H1 (cell line): ENCODE results near the gene ZNF667. TPM values are rescaled to one million over a fixed set of nuclear protein-coding genes. Genes with fewer than 3 reads are reported as not detected.

Experiments used
- ASH2L ChIP-seq: fragments of 200-600, 300-600 bp; sonication (generic); IDR thresholded peaks from one replicate; pipeline ENCODE4 v1.7.1; 2017; ENCODE audit warnings: low read length
- BACH1 ChIP-seq: IDR thresholded peaks from 2 replicates; pipeline ENCODE4 v1.6.1; 2012; ENCODE audit warnings: low read length, improper control_type of control experiment
- CHD1 ChIP-seq: IDR thresholded peaks from 2 replicates; pipeline ENCODE4 v1.6.1; 2012; ENCODE audit warnings: low read depth, low read length, improper control_type of control experiment
- EGR1 ChIP-seq: IDR thresholded peaks from 2 replicates; pipeline ENCODE4 v1.6.1; 2011; ENCODE audit warnings: low read depth, low read length, borderline replicate concordance
- EZH2 ChIP-seq: fragments of 200-600 bp; sonication (generic); IDR thresholded peaks from 2 replicates; pipeline ENCODE4 v1.7.1; 2012; ENCODE audit warnings: low read depth, mild to moderate bottlenecking, moderate library complexity, low read length, inconsistent platforms; ENCODE audit not compliant: severe bottlenecking
- GABPA ChIP-seq: IDR thresholded peaks from 2 replicates; pipeline ENCODE4 v1.6.1; 2011; ENCODE audit warnings: mild to moderate bottlenecking, low read length, moderate library complexity, borderline replicate concordance; ENCODE audit not compliant: insufficient read depth
- GTF2F1 ChIP-seq: IDR thresholded peaks from 2 replicates; pipeline ENCODE4 v1.6.1; 2012; ENCODE audit warnings: low read depth, low read length, improper control_type of control experiment, borderline replicate concordance
- HDAC6 ChIP-seq: IDR thresholded peaks from one replicate; pipeline ENCODE4 v1.7.1; 2012; ENCODE audit warnings: low read depth, mild to moderate bottlenecking, inconsistent platforms, low read length, moderate library complexity
- KDM1A ChIP-seq: fragments of 200-600, 300-600 bp; sonication (generic); IDR thresholded peaks from 2 replicates; pipeline ENCODE4 v1.7.1; 2016; ENCODE audit warnings: mild to moderate bottlenecking, low read length, borderline replicate concordance
- KDM4A ChIP-seq: IDR thresholded peaks from one replicate; pipeline ENCODE4 v1.7.1; 2012; ENCODE audit warnings: low read depth, mild to moderate bottlenecking, moderate library complexity, low read length, inconsistent platforms; ENCODE audit not compliant: severe bottlenecking
- MAFK ChIP-seq: IDR thresholded peaks from 2 replicates; pipeline ENCODE4 v1.6.1; 2012; ENCODE audit warnings: low read depth, mild to moderate bottlenecking, improper control_type of control experiment, low read length
- POU5F1 ChIP-seq: IDR thresholded peaks from 2 replicates; pipeline ENCODE4 v1.6.1; 2011; ENCODE audit warnings: low read depth, mild to moderate bottlenecking, low read length, moderate library complexity
- RAD21 ChIP-seq, 2 experiments: IDR thresholded peaks in 1 of 2; conservative IDR thresholded peaks in 1 of 2; 2 replicates each; pipeline ENCODE4 v1.6.1; 2011; ENCODE audit warnings: low read depth in 2 of 2, low read length in 2 of 2, improper control_type of control experiment in 1 of 2, inconsistent platforms in 1 of 2, mild to moderate bottlenecking in 1 of 2, moderate library complexity in 1 of 2
- RBBP5 ChIP-seq: IDR thresholded peaks from 2 replicates; pipeline ENCODE4 v1.7.1; 2012; ENCODE audit warnings: low read depth, mild to moderate bottlenecking, inconsistent platforms, low read length, moderate library complexity, borderline replicate concordance
- RXRA ChIP-seq: IDR thresholded peaks from 2 replicates; pipeline ENCODE4 v1.6.1; 2011; ENCODE audit warnings: low read depth, mild to moderate bottlenecking, low read length, moderate library complexity; ENCODE audit not compliant: insufficient read depth
- SIN3A ChIP-seq, 2 experiments: IDR thresholded peaks in 1 of 2; conservative IDR thresholded peaks in 1 of 2; 2 replicates each; pipeline ENCODE4 v1.6.1; 2011 to 2012; ENCODE audit warnings: low read length in 2 of 2, improper control_type of control experiment in 1 of 2, low read depth in 1 of 2, mild to moderate bottlenecking in 1 of 2
- SIX5 ChIP-seq: IDR thresholded peaks from 2 replicates; pipeline ENCODE4 v1.6.1; 2011; ENCODE audit warnings: mild to moderate bottlenecking, low read depth, low read length
- SP2 ChIP-seq: IDR thresholded peaks from 2 replicates; pipeline ENCODE4 v1.6.1; 2012; ENCODE audit warnings: mild to moderate bottlenecking, low read length, inconsistent platforms
- SP4 ChIP-seq: IDR thresholded peaks from 2 replicates; pipeline ENCODE4 v1.6.1; 2012; ENCODE audit warnings: low read length, inconsistent platforms
- TAF7 ChIP-seq: optimal IDR thresholded peaks from 2 replicates; pipeline ENCODE3; 2011; ENCODE audit warnings: low read depth, mild to moderate bottlenecking, inconsistent platforms, low read length, moderate library complexity, borderline replicate concordance
- TBP ChIP-seq: IDR thresholded peaks from 2 replicates; pipeline ENCODE4 v1.6.1; 2011; ENCODE audit warnings: low read depth, low read length, improper control_type of control experiment
- polyA plus RNA-seq, 7 experiments: library from polyadenylated mRNA; depleted of rRNA in 3 of 7; stranded (reverse) in 5 of 7; unstranded in 2 of 7; fragments of >200 nt in 5 of 7; fragments of 200-250 nt in 2 of 7; gene quantifications; 1 replicate in 5 of 7; 2 replicates in 1 of 7; 4 replicates in 1 of 7; pipeline versions ENCODE4 v1.2.1 to v1.2.3, GENCODE V29; 2011 to 2013; ENCODE audit warnings: missing spikeins in 2 of 7, mixed read lengths in 2 of 7
- total RNA-seq: library from RNA; stranded (reverse); fragmentation: NEBNext Ultra II Directional; extraction: Animal tissue kit (Norgen Biotek cat#: 25700); gene quantifications from 2 replicates; pipeline ENCODE4 v1.2.1, GENCODE V29; 2021
- TF ChIP-seq, protein P1 (sequence below): IDR thresholded peaks from 2 replicates; pipeline ENCODE4 v1.6.1; 2012; ENCODE audit warnings: inconsistent platforms
- TF ChIP-seq, protein P2 (sequence below): IDR thresholded peaks from 2 replicates; pipeline ENCODE4 v1.6.1; 2012; ENCODE audit warnings: inconsistent platforms

The ZNF667 gene
- total and polyA plus RNA-seq, 2 of the 8 experiments (the other 6 are each of a cell fraction or from before 2014, with no cell fraction given) = 4.4 to 10.7 TPM

DNA sequence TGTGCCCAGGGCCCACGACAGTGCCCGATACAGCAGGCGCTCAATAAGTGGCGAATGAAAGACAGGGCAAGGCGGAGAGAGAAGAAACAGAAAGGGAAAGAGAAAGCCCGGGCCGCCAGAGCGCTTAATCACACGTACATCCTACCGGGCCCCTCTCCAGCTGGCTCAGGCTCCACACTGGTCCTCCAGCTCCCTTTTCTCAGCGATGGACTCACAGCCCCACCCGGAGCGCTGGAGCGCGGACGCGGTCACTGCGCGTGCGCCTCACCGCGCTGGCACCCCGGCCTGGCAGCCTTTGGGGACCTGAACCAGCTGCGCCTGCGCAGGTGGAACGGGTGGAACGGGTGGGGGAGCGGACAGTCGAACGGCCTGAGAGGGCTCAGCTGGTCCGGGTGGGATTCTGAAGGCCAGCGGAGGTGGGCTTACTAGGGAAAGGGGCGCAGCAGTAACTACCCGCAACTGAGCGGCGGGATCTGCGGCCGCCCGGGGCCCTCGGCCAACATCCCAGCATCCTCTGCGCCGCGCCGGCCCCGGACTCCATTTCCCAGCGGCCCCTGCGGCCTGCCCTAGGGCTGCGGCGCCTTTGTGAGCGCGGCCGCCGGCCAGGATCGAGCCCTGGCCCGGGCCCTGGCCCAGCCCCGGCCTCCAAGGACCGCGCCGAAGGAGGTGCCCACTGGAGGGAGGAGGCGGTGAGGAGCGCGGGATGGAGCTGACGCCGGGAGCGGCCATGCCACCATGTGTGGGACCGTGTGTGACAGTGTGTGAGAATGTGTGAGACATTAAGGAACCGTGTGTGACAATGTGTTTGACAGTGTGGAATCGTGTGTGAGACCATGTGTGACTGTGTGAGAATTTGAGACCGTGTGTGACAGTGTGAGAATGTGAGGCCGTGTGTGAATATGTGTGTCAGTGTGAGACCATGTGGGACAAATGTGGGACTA is 73.1 kb downstream of the ZNF667 start, which contains the start of gene ZNF583 (continued):
- TF ChIP-seq SIX5 = peak; percentile 53
- peak; percentile 60 for TF ChIP-seq KDM4A
- TF ChIP-seq POU5F1 = no peak
- peak; percentile 81 for TF ChIP-seq ASH2L
- TF ChIP-seq, protein P1, sequence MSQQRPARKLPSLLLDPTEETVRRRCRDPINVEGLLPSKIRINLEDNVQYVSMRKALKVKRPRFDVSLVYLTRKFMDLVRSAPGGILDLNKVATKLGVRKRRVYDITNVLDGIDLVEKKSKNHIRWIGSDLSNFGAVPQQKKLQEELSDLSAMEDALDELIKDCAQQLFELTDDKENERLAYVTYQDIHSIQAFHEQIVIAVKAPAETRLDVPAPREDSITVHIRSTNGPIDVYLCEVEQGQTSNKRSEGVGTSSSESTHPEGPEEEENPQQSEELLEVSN = no peak
- TF ChIP-seq RBBP5 = no peak
- TF ChIP-seq SP4 = no peak
- no peak for TF ChIP-seq CHD1
- TF ChIP-seq GTF2F1 = no peak
- TF ChIP-seq, protein P2, sequence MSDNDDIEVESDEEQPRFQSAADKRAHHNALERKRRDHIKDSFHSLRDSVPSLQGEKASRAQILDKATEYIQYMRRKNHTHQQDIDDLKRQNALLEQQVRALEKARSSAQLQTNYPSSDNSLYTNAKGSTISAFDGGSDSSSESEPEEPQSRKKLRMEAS = no peak
- TF ChIP-seq KDM1A = no peak
- no peak for TF ChIP-seq EGR1
- peak in 1 of 2 experiments; percentile 61; a peak in 1 of 4 replicates for TF ChIP-seq SIN3A (conservative IDR thresholded peaks at IDR 0.05 in 1 of 2, IDR thresholded peaks at IDR 0.05 in 1 of 2; ENCODE audit: low read depth in 1 of 2, low read length in 2 of 2)
- TF ChIP-seq TAF7 = peak; percentile 59
- peak in 1 of 2 experiments; percentile 3; a peak in 1 of 4 replicates for TF ChIP-seq RAD21 (IDR thresholded peaks at IDR 0.05 in 1 of 2, conservative IDR thresholded peaks at IDR 0.05 in 1 of 2; ENCODE audit: low read depth in 2 of 2, low read length in 2 of 2)
- no peak for TF ChIP-seq MAFK
- TF ChIP-seq TBP = peak; percentile 68
- TF ChIP-seq HDAC6 = no peak
- TF ChIP-seq EZH2 = no peak
- no peak for TF ChIP-seq GABPA
- TF ChIP-seq BACH1 = no peak
- TF ChIP-seq SP2 = no peak
- TF ChIP-seq RXRA = no peak
